ENCODE data around the gene MRPL18.

The MRPL18 gene

DNA sequence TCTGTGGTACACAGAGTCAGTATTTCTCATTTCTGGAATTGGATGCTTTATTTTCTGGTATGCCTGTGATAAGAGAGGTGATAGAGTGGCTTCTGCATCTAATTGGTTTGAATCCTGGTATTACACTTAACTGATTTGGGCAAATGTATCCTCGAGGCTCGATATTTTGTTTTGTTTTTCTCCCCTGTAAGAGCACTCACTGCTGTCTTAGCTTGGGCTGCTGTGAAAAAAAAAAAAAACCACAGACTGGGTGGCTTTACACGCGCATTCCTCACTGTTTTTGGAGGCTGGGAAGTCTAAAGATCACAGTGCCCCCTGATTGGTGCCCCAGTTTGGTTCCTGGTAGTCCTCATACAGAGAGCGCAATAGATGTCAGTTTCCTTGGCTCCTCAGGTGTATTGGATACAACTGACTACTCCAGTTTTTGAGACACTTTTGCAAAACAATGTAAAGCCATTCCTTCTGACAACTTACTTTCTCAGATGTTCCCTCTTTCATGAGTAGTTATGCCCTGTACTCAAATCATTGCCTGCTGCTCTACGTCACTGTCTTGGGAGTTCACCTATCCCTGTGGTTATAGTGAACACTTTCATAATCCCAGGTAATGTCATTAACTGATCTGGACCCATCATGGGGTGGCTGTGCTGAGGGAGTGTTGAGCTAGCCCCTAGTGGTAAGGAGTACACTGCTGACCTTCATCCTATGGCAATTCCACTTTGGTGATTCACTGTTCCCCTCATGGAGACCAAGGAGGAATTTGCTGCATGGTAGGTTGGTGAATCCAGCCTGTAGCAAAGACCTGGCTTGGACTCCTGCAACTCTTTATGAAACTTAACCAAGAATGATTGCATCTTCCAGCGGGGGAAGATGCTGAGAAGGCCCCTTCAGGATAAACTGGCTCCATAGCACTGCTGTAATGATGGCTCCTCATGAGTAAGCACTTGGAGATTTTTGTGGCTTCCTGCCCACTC lies 32.0 kb upstream of the MRPL18 start:
- no peak overlapping the region for H3K4me3 ChIP-seq (ENCODE audit: extremely low read depth, insufficient read depth, low read length, poor library complexity, severe bottlenecking)
- no peaks in the 10 kb centered on the region for H3K9me3 ChIP-seq (ENCODE audit: control insufficient read depth, low read length)
- H3K4me1 ChIP-seq (ENCODE audit: control insufficient read depth, insufficient read depth, low read length, poor library complexity, severe bottlenecking), result peaks cover 41% of the 10 kb centered on the region
- peak overlapping the region; percentile 76 for H3K27ac ChIP-seq (ENCODE audit: low read depth, low read length, severe bottlenecking)
- peaks cover 76% of the 10 kb centered on the region for H3K36me3 ChIP-seq (ENCODE audit: control insufficient read depth, insufficient read depth, low read length)
- 99 to 100% methylated on average over 4 to 7 of the region's 7 CpGs for WGBS, 2 experiments (ENCODE audit: insufficient coverage in 2 of 2)

DNA sequence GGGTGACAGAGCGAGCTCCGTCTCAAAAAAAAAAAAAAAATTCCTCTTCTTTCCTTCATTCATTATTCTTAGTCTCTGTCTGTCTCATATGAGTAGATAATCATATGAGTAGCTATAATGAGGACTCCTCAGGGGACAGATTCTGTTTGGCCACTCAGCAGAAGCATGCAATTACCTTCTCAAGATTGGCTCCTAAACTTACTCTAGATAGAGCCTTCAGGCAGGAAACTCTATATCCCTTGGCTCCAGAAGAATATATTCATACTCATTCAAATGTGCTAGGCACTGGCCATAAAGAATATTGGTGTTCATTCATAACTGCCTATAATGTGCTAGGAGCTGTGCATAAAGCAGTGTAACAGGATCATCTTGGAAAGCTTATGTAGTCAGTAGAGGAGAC lies 30.6 kb upstream of the MRPL18 start:
- Histone ChIP-seq H3K4me1 (ENCODE audit: control insufficient read depth, insufficient read depth, low read length, poor library complexity, severe bottlenecking) (peaks cover 43% of the 10 kb centered on the region), H3K27ac (ENCODE audit: low read depth, low read length, severe bottlenecking) (peak overlapping the region; percentile 94), H3K4me3 (ENCODE audit: extremely low read depth, insufficient read depth, low read length, poor library complexity, severe bottlenecking) (no peak overlapping the region), H3K9me3 (ENCODE audit: control insufficient read depth, low read length) (no peaks in the 10 kb centered on the region), H3K36me3 (ENCODE audit: control insufficient read depth, insufficient read depth, low read length) (peaks cover 80% of the 10 kb centered on the region)
- no CpG with 5 or more reads among the region's 2 CpGs for WGBS, 2 experiments (ENCODE audit: insufficient coverage in 2 of 2)

DNA sequence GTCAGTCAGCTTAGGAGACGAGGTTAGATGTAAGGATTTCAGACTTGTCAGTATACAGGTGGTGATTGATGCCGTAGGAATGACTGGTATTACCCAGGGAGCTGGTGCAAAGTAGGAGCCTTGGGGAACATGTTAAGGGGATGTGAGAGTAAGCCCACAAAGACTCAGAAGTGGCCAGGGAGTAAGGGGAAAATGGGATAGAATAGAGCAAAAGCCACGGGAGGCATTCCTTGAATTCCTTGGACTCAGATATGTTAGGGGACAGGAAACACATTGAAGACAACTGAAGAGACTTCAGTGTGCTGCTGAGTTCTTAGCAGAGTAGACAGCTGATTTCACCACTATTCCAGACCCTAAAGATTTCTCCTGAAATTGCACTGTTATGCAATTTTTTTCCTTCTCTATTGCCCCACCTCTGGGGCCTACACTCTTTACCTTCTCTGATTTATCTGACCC lies 29.6 kb upstream of the MRPL18 start:
- H3K36me3 ChIP-seq (ENCODE audit: control insufficient read depth, insufficient read depth, low read length), result peaks cover 80% of the 10 kb centered on the region
- WGBS, 2 experiments (ENCODE audit: insufficient coverage in 2 of 2), result 19 to 33% methylated on average over 3 of the region's 3 CpGs
- peak overlapping the region; percentile 94 for H3K27ac ChIP-seq (ENCODE audit: low read depth, low read length, severe bottlenecking)

DNA sequence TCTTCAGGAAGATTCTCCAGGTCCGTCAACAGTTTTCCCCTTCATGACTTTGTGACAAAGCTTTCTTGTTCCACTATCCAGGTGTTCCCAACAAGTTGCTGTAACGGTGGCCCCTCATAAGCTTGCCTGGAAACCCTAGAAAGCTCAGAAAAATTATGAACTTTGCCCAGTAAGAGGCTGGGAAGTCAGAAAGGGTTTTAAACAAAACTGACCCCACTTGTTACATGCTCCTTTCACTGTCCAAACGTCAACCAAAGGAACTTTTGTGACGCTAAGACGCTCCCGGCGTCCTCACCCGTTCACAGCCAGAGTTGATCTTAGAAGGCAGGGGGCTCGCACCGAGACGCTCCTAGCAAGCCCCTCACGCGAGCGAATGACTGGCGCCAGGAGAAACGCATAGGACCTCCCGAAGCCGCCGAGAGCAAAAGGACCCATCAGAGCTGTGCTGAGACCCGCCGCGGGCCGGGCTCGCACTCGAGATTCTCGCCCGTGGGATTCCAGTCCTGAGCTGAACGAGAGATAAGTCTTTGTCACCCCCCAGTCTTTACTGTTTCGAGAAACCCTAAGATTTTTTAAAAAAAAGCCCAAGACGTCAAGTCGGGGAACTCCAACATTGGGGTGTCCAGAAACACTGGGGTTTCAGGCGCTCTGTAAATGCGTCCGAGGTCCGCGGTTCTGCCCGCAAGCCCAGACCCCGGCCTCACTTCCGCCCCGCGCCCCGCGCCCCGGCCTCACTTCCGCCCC lies 29.0 kb upstream of the MRPL18 start:
- peak overlapping the region; percentile 94 for H3K27ac ChIP-seq (ENCODE audit: low read depth, low read length, severe bottlenecking)

More for the DNA sequence above, 29.6 kb upstream of the MRPL18 start:
- no peaks in the 10 kb centered on the region for H3K9me3 ChIP-seq (ENCODE audit: control insufficient read depth, low read length)
- H3K4me1 ChIP-seq (ENCODE audit: control insufficient read depth, insufficient read depth, low read length, poor library complexity, severe bottlenecking), result peaks cover 46% of the 10 kb centered on the region
- H3K4me3 ChIP-seq (ENCODE audit: extremely low read depth, insufficient read depth, low read length, poor library complexity, severe bottlenecking), result peak overlapping the region; percentile 66

DNA sequence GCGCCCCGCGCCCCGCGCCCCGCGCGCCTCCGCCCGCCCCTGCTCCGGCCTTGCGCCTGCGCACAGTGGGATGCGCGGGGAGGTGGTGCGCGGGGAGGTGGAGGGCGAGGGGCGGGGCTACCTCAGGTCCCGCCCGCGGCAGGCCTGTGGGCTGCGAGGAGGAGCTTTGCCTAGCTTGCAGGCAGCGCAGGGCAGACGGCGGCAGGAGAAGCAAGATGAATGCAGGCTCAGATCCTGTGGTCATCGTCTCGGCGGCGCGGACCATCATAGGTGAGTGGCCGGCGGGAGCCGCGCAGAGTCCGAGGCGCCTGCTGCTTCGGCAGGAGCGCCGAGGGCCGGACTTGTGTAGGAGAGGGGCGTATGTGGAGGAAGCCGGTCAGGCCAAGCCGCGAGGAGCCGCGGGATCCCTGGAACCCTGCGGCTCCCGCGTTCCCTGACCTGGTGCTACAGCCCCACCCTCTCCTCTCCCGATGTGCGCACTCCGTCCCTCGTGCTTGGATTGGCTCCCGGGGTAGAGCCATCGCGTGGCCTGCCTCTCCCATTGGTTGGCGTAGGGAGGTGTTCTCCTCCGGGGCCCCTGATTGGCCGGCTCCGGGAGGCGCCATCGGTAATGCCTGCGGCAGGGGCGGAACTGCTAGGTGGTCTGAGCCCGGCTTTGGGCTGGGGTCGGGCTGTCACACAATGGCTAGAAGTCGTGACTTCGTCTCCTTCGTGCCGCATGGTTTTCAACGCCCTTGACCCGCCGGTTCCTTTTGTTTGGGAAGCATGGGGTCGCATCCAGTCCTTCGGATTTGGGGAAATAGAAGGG lies 28.2 kb upstream of the MRPL18 start, which contains the start of gene ACAT2:
Gene ACAT2 (plus strand): TSS at position 173 of the 808 bp plus-strand sequence. CDS start 43 bp downstream, at position 216.
- WGBS, 2 experiments (ENCODE audit: insufficient coverage in 2 of 2), result 10 to 14% methylated on average over 48 to 59 of the region's 76 CpGs
- Histone ChIP-seq H3K27ac (ENCODE audit: low read depth, low read length, severe bottlenecking) (peak within 1 kb of the TSS; percentile 94), H3K36me3 (ENCODE audit: control insufficient read depth, insufficient read depth, low read length) (peaks cover 80% of the 10 kb centered on the region)

More for the DNA sequence above, 29.0 kb upstream of the MRPL18 start:
- H3K36me3 ChIP-seq (ENCODE audit: control insufficient read depth, insufficient read depth, low read length), result peaks cover 80% of the 10 kb centered on the region
- H3K4me3 ChIP-seq (ENCODE audit: extremely low read depth, insufficient read depth, low read length, poor library complexity, severe bottlenecking), result peak overlapping the region; percentile 66
- H3K4me1 ChIP-seq (ENCODE audit: control insufficient read depth, insufficient read depth, low read length, poor library complexity, severe bottlenecking), result peaks cover 46% of the 10 kb centered on the region
- 42 to 49% methylated on average over 29 to 32 of the region's 45 CpGs for WGBS, 2 experiments (ENCODE audit: insufficient coverage in 2 of 2)
- no peaks in the 10 kb centered on the region for H3K9me3 ChIP-seq (ENCODE audit: control insufficient read depth, low read length)

DNA sequence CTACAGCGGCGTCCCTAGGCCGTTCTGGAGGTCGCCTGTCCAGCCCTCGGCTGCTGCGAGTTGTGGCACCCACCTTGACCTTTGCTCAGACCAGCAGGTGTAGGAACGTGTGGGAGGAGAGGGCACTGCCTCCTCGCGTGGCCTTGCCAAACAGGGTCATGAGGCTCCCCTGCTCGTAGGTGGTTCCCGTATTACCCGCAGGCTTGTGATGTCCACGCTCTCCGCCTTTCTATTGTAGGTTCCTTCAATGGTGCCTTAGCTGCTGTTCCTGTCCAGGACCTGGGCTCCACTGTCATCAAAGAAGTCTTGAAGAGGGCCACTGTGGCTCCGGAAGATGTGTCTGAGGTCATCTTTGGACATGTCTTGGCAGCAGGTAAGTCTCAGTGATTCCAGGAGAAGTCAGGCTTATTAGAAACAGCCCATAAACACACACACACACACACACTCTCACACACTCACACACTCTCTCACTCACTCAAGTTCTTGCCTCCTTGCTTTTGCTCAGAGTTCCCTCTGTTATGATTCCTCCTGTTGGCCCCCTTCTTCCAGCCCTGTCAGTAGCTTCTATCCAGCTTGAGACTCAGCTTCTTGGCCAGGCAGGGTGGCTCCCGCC lies 27.5 kb upstream of the MRPL18 start:
- Histone ChIP-seq H3K9me3 (ENCODE audit: control insufficient read depth, low read length) (no peaks in the 10 kb centered on the region), H3K36me3 (ENCODE audit: control insufficient read depth, insufficient read depth, low read length) (peaks cover 80% of the 10 kb centered on the region), H3K27ac (ENCODE audit: low read depth, low read length, severe bottlenecking) (peak overlapping the region; percentile 94), H3K4me3 (ENCODE audit: extremely low read depth, insufficient read depth, low read length, poor library complexity, severe bottlenecking) (peak overlapping the region; percentile 66), H3K4me1 (ENCODE audit: control insufficient read depth, insufficient read depth, low read length, poor library complexity, severe bottlenecking) (peaks cover 43% of the 10 kb centered on the region)
- 31 to 34% methylated on average over 15 to 16 of the region's 16 CpGs for WGBS, 2 experiments (ENCODE audit: insufficient coverage in 2 of 2)

More for the DNA sequence above, 28.2 kb upstream of the MRPL18 start, which contains the start of gene ACAT2:
- H3K9me3 ChIP-seq (ENCODE audit: control insufficient read depth, low read length), result no peaks in the 10 kb centered on the region
- peaks cover 44% of the 10 kb centered on the region for H3K4me1 ChIP-seq (ENCODE audit: control insufficient read depth, insufficient read depth, low read length, poor library complexity, severe bottlenecking)
- H3K4me3 ChIP-seq (ENCODE audit: extremely low read depth, insufficient read depth, low read length, poor library complexity, severe bottlenecking), result peak within 1 kb of the TSS; percentile 66

- H3K4me1 ChIP-seq (ENCODE audit: control insufficient read depth, insufficient read depth, low read length, poor library complexity, severe bottlenecking), result peaks cover 9% of the 10 kb centered on the region
- H3K27ac ChIP-seq (ENCODE audit: low read depth, low read length, severe bottlenecking), result peak overlapping the region; percentile 36
- peaks cover 94% of the 10 kb centered on the region for H3K36me3 ChIP-seq (ENCODE audit: control insufficient read depth, insufficient read depth, low read length)
Observed at GRCh38 chr6:159766906-159767305, 23.4 kb upstream of the MRPL18 start.

DNA sequence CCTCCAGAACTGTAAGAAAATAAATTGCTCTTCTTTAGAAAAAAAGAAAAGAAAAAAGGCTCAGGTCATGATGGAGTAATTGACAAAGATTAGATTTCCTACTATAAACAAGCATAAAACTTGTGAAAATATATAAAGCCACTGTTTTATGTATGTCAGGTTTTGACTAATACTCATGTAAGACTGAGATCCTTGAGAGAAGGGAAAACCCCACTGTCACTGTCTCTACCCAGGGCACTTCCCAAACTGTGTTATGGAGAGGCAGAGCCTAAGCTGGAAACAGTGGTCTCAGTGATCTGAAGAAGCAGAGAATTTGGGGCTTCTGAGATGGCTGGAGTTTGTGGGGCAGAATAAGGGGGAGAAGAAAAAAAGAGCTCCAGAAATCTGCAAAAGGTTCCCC lies 20.8 kb upstream of the MRPL18 start:
- Histone ChIP-seq H3K4me3 (ENCODE audit: extremely low read depth, insufficient read depth, low read length, poor library complexity, severe bottlenecking) (no peak overlapping the region), H3K9me3 (ENCODE audit: control insufficient read depth, low read length) (no peaks in the 10 kb centered on the region), H3K4me1 (ENCODE audit: control insufficient read depth, insufficient read depth, low read length, poor library complexity, severe bottlenecking) (peaks cover 9% of the 10 kb centered on the region), H3K36me3 (ENCODE audit: control insufficient read depth, insufficient read depth, low read length) (peaks cover 93% of the 10 kb centered on the region), H3K27ac (ENCODE audit: low read depth, low read length, severe bottlenecking) (no peak overlapping the region)

More at GRCh38 chr6:159766906-159767305, 23.4 kb upstream of the MRPL18 start:
- H3K9me3 ChIP-seq (ENCODE audit: control insufficient read depth, low read length), result no peaks in the 10 kb centered on the region
- no peak overlapping the region for H3K4me3 ChIP-seq (ENCODE audit: extremely low read depth, insufficient read depth, low read length, poor library complexity, severe bottlenecking)

DNA sequence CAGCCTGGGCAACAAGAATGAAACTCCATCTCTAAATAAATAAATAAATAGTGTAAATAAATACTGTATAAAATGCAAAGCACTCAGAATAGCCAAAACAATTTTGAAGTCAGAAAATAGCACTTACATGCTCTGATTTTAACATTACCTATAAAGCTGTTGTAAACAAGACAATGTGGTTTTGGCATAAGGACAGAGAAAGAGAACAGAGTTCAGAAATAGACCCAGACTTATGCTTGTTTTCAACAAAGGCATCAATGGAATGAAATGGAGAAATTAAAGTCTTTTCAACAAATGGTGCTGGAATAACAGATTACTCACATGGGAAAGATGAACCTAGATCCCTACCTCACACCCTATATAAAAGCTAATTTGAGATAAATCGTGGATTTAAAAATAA lies 18.1 kb upstream of the MRPL18 start:
- no peaks in the 10 kb centered on the region for H3K4me1 ChIP-seq (ENCODE audit: control insufficient read depth, insufficient read depth, low read length, poor library complexity, severe bottlenecking)
- H3K9me3 ChIP-seq (ENCODE audit: control insufficient read depth, low read length), result no peaks in the 10 kb centered on the region
- H3K4me3 ChIP-seq (ENCODE audit: extremely low read depth, insufficient read depth, low read length, poor library complexity, severe bottlenecking), result no peak overlapping the region
- peaks cover 91% of the 10 kb centered on the region for H3K36me3 ChIP-seq (ENCODE audit: control insufficient read depth, insufficient read depth, low read length)
- WGBS, 2 experiments (ENCODE audit: insufficient coverage in 2 of 2), result no CpG with 5 or more reads among the region's 1 CpG
- H3K27ac ChIP-seq (ENCODE audit: low read depth, low read length, severe bottlenecking), result no peak overlapping the region
